Stimulated activated CD4-positive, alpha-beta T cell treated with anti-CD3 and anti-CD28 coated beads, Interleukin-4, amount 100 ng/mL, for 1 hour (primary cell): ENCODE results near the gene PALD1.
A peak's percentile ranks its signal among the peaks of the same experiment; 100 is the strongest.

Experiments
- DNase-seq: peaks from one replicate; pipeline ENCODE4 v3.0.0-alpha.2; 2020

The PALD1 gene

DNA sequence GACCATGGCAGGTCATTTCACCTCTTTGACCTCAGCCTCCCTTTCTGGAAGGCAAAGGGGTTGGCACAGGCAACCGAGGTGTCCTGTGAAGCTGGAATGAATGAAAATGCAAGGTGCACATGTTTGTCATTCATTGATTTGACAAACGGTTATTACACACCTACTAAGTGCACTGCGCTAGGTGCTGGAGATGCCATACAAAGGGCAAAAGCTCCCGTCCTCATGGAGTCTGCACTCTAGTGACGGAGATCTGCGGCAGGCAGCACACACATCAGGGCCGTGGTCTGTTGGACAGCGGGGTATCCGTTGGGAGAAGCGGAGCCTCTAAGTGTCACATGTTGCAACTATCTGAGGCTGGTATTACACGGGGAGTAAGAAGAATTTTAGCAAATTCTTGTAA, 79.7 kb downstream of the PALD1 start:
- DNase-seq: no peak

DNA sequence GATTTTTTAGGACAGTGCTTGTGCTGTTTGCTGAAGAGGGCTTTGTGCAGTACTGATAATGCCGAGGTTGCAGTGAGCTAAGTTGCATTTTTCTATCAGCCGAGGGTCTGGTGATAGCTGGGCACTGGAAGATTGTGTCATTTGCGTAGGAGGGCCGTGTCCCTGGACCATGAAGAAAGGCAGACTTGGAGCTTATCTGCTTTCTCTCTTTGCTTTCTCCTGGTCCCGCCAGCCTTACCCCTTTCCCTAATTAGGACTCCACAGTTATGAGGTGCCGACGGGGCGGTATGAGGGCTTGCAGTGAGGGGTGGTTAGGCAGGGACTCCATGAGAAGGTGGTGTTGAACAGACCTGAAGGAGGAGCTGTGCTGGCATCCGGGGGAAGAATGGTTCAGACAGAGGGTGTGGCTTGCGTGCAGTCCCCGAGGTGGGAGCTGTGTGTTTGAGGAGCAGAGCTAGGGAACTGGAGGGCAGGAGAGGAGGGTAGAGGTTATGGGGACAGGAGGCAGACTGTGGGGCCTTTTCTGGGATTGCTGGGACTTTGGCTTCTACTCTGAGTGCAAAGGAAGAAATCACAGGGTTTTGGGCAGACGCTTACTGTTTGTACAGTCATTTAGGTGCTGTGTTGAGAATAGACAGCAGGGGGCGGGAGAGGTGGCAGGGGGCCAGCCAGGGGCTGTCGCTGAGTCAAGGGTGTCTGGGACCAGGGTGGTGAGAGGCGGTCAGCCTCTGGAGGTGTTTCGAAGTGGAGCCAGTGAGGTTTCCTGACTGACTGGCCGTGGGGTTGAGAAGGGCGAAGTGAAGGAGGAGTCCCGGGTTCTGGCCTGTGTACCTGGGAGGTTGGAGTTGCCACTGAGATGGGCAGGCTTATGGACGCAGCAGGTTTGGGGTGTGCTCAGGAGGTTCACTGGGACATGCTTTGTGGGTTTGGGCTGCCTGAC, 80.6 kb downstream of the PALD1 start:
- DNase-seq: peak; percentile 65

DNA sequence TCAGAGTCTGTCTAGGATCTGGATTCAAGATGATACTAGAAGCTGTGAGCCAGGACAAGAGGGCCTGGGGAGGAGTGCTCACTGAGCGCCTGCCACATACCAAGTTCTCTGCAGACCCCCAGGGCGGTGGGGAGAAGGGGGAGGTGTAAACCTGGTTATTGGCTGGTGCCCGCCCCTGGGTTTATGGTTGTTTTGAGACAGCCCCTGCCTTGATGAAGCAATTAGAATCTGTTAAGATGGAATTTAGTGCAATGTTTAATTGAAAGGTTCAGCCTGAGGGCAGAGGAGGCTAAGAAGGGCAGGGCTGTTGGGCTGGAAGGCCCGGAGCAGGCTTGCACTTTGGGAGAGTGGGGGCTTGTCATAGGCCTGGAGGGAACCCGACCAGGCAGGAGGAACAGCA, 81.3 kb downstream of the PALD1 start:
- DNase-seq: no peak

- no peak for DNase-seq
These were observed 82.0 kb downstream of the PALD1 start for GRCh38 chr10:70560511-70560941.

GRCh38 chr10:70561070-70561469, 82.5 kb downstream of the PALD1 start:
- DNase-seq: no peak

DNA sequence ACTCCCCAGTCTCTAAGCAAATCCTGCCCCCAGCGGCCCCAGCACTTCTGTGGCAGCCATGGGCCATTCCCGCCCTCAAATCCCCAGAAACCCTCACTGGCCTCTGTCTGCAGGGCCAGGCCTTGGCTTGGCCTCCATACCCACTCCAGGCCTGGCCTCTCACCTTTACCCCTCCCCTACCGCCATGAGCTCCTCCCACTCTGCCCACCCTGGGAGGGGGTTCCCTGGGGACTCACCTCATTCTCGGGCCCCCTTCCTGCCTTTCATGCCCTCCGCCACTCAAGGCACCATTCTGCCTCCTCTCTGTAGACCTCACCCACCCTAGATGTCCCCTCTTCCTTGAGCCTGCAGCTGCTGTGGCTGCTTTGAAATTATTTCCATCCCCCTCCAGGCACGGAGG, 83.0 kb downstream of the PALD1 start:
- DNase-seq: no peak

- no peak for DNase-seq
These were observed 83.6 kb downstream of the PALD1 start for GRCh38 chr10:70562036-70562755.

DNA sequence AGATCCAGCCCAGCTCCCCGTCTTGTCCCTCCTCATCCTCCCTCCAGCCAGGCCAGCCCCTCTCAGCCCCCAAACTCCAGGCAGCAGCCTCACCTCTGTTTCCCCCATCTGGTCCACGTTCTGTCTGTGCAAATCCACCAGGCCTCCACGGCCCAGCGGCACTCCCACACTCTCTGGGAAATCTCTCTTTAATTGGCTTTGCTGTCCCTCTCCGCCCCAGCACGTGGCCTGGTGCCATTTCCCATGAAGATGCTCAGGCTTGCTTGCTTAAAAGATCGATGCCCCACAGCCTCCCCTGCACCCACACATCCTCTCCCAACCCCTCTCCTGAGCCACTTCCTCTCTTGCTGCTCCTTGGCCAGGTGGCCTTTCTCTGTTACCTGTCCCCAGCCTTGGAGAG, 84.7 kb downstream of the PALD1 start:
- DNase-seq: no peak

DNA sequence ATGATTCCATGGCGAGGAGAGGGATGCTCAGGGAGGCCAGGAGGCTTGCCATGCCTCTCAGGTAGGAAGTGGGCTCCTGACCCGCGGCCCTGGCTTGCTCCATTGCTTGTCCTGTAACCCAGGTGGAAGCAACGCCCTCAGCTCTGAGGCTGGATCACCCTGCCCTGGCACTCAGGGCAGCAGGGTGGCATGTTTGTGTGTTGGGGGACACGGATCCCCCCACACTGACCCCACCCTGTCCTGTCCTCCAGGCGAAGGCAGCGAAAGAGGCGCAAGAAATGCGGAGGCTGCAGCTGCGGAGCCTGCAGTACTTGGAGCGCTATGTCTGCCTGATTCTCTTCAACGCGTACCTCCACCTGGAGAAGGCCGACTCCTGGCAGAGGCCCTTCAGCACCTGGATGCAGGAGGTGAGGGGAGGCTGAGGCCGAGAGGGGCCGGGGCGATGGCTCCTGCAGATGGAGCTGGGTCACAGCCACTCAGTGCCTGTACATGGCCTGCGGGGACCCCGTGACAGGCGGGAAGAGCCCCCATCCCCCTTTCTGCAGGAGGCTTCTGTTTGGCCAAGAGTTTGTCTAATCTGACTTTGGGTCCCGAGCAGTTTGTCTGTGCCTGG, 85.7 kb downstream of the PALD1 start:
- no peak for DNase-seq

- DNase-seq: no peak
These were observed 86.4 kb downstream of the PALD1 start for GRCh38 chr10:70564901-70565351.

DNA sequence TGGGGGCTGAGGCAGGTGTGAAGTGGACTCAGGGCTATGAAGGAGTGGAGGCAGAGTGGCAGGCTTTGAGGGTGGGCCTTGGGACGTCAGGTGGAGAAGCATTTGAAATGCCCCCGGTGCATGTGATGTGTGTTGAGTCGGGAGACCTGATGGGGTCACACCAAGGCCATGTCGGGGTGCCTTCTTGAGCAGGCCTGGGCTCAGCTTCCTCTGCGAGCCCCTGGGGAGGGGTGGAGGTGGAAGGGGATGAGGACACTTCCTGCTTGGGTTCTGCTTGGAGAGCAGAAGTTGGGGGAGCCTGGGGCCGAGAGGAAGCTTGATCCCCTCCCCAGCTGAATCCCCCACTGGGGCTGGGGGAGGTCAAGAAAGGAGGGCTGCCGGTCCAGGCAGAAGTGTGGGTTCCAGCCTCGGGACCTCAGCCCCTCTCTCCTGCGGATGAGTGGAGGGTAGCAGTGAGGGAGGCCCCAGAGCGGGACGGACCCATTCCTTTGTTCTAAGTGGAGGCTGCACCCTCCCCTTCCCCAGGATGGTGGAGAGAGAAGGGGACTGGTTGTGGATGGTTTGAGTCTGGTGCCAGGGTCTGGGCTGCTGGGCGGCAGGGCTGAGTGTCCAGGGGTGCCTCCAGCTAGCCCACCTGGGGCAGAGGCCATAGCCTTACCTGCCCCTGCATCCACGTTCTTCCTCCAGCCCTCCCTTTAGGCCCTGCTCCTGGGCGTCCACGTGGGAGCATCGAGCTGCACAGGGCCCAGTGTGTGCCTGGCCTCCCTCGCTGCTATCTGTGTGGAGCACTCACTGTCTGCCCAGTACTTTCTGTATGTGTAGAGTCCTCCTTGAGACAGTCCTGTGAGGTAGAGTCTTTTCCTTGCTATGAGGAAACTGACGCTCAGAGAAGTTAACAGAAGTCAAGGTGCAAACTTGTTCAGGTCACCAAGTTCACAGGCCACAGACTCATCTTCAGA, 87.3 kb downstream of the PALD1 start:
- no peak for DNase-seq

DNA sequence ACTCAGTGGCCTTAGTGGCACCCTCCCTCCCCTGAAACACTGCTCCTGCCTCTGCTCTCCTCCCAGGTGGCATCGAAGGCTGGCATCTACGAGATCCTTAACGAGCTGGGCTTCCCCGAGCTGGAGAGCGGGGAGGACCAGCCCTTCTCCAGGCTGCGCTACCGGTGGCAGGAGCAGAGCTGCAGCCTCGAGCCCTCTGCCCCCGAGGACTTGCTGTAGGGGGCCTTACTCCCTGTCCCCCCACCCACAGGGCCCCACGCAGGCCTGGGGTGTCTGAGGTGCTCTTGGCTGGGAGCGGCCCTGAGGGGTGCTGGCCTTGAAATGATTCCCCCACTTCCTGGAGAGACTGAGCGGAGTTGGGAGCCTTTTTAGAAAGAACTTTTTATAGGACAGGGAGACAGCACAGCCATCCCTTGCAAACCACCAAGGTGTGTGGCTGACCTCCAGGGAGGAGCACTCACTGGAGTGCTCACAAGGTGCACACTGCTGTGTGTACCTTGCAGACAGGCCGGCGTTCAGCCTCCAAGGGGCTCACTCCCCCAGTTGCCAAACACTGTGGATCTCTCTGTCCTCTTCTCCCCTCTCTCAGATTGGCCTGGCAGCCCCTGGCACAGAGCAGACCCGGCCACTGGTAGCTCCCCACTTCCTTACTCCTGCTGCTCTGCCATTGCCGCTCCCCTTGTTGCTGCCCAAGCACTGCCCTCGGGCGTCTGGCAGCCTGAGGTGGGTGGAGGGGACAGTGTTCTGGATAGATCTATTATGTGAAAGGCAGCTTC, 88.1 kb downstream of the PALD1 start:
- DNase-seq: no peak

DNA sequence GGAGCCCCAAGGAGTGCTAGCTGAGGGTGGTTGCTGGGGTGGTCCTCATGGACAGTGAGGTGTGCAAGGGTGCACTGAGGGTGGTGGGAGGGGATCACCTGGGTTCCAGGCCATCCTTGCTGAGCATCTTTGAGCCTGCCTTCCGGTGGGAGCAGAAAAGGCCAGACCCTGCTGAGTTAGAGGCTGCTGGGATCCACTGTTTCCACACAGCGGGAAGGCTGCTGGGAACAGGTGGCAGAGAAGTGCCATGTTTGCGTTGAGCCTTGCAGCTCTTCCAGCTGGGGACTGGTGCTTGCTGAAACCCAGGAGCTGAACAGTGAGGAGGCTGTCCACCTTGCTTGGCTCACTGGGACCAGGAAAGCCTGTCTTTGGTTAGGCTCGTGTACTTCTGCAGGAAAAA, 89.0 kb downstream of the PALD1 start:
- DNase-seq: no peak

GRCh38 chr10:70568113-70568512, 89.5 kb downstream of the PALD1 start:
- no peak for DNase-seq

DNA sequence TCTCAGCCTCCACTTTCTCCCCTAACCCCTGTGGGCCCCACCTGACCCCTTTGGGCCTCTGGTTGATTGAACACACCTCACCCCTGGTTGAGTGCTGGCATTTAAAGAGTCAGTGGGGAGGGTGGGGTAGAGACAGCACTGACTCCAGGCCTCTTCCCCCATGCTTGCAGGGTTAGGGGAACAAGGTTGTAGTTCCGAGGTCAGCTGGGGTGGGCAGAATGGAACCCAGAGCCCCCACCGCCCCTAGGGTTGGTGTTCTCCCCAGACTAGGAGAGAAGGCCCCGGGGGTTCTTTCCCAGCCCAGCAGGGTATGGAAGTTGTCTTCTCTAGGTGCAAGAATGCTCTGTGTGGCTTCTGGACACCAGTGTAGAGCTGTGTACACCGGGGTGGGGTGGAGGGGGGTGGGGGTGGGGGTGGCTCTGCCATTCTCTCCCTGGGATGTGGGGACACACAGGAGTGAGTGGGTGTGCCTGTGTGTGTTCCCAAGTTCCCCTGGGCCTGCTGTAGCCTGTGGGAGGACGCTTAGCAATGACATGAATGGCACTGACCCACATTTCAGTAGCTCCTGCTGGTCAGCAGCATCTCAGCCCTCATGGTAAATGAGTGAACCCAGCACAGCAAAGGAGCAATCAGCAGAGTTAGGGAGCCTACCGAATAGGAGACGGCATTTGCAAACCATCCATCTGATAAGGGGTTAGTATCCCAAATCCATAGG, 90.4 kb downstream of the PALD1 start:
- DNase-seq: no peak

DNA sequence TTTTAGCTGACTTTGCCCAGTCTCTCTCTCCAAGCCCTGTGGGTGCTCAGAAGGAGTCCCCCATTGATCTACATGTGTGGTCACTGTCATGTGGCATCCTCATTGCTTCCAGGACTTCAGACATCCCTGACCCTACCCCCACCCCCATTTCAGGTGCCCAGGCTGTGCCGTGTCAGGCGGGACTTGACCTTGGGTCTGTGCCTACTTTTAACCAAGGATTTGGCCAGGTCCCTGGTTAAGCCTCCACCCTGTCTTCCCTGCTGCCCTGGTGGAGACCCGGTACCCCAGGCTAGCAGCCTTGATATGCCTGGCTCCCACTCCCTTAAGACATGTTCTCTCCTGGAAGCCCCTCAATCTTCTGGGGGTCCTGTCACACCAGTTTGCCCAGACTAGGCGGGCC, 92.7 kb downstream of the PALD1 start:
- DNase-seq: no peak

DNA sequence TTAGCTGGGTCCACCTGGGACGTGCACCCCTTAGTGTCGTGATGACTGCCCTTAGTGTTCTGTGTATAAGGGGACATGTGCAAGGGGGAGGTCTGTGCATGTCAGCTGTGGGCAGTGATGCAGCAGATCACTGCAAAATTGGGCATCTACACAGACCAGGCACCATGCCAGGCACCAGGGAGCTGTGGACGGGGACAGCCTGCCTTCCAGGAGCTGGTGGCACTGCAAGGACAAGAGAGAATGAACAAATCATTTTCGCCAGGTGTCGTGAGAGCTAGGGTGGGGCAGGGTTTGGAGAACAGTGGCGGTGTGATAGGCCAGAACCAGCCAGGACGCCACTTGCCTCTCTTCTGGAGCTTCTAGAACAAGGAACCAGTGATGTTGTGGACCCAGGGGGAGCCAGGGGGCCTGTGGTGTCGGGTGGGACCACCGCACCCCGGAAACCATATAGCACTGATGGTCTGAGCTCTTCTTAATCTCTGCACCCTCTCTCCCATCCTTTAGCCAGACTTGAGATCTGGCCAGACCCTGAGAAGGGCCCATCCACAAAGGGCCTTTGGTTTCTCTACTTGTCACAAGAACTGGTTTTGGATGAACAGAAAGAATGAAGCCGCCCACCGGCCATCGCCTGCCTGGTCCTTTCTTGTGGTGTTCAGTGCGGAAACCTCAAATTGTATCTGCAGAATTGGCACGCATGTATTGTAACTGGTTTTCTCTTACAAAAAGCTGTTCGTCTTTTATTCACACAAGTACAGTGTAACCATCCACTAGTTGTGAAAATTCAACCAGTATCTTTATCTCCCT, 93.3 kb downstream of the PALD1 start:
- DNase-seq: no peak

- no peak for DNase-seq
These were observed 95.3 kb downstream of the PALD1 start for GRCh38 chr10:70573599-70574506.

DNA sequence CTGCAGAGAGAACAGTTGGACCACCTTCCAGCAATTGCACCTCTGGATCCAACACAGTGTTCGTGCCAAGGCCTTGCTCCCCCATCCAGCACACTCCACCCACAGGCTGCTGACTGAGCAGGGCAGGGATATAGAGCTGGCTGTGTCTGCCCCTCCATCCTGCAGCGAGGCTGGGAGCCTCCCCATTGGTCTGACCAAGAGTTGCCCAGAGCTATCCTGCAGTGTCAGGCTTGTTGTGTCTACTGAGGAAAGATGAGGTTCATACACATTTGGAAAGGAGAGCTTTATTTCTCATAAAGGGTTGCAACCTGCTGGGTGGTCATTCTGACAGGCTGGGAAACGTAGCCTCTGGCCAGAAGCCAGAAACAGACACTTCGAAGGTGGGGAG, 96.9 kb downstream of the PALD1 start:
- no peak for DNase-seq
